Natural killer cell (primary cell): ENCODE results near the gene FHIT. TPM values are rescaled to one million over a fixed set of nuclear protein-coding genes. Genes with fewer than 3 reads are reported as not detected.

Source experiments
- ATAC-seq, 3 donors: fragments of 150-1000 bp in 2 of 3; fragments of 200-7000 bp in 1 of 3; cut with Tn5 transposase; 1 replicate in 1 of 3; 2 replicates in 2 of 3; pipeline ENCODE4 v1.10.0; 2021; ENCODE audit warnings: mild to moderate bottlenecking in 2 of 3, moderate library complexity in 2 of 3
- DNase-seq, 2 donors: peaks; one replicate each; pipeline versions ENCODE4 v3.0.0 to v3.0.0-alpha.2; 2013 to 2021; ENCODE audit warnings: mixed read lengths in 1 of 2
- H3K27ac ChIP-seq: one replicate; pipeline ENCODE4 v1.5.1; 2013; ENCODE audit warnings: mild to moderate bottlenecking, low read length
- H3K27me3 ChIP-seq: one replicate; pipeline ENCODE4 v1.6.1; 2013; ENCODE audit warnings: low read length; ENCODE audit not compliant: control insufficient read depth, insufficient read depth
- H3K36me3 ChIP-seq: one replicate; pipeline ENCODE4 v1.6.1; 2013; ENCODE audit warnings: low read length; ENCODE audit not compliant: control insufficient read depth, insufficient read depth
- H3K4me1 ChIP-seq: one replicate; pipeline ENCODE4 v1.6.1; 2013; ENCODE audit warnings: low read length; ENCODE audit not compliant: control insufficient read depth, insufficient read depth
- H3K4me3 ChIP-seq: one replicate; pipeline ENCODE4 v1.5.1; 2013; ENCODE audit warnings: low read length
- H3K9me3 ChIP-seq: one replicate; pipeline ENCODE4 v1.6.1; 2013; ENCODE audit warnings: low read length; ENCODE audit not compliant: control insufficient read depth, insufficient read depth
- H3K27ac Mint-ChIP-seq, 2 donors: one replicate each; pipeline ENCODE4 v1.8.0; 2022; ENCODE audit warnings: mild to moderate bottlenecking in 2 of 2, mixed read lengths in 2 of 2, moderate library complexity in 1 of 2
- H3K27me3 Mint-ChIP-seq, 2 donors: one replicate each; pipeline ENCODE4 v1.8.0; 2022; ENCODE audit warnings: low read depth in 2 of 2, mixed read lengths in 2 of 2
- H3K36me3 Mint-ChIP-seq: one replicate; pipeline ENCODE4 v1.8.0; 2022; ENCODE audit warnings: mixed read lengths
- H3K4me1 Mint-ChIP-seq, 2 donors: one replicate each; pipeline ENCODE4 v1.8.0; 2022; ENCODE audit warnings: mixed read lengths in 2 of 2
- H3K4me3 Mint-ChIP-seq: one replicate; pipeline ENCODE4 v1.8.0; 2022; ENCODE audit warnings: mild to moderate bottlenecking, moderate library complexity, mixed read lengths
- H3K9me3 Mint-ChIP-seq, 2 donors: one replicate each; pipeline ENCODE4 v1.8.0; 2022; ENCODE audit warnings: mixed read lengths in 2 of 2
- WGBS: methylation state at CpG from one replicate; pipeline ENCODE4 v1.1.7; 2013; ENCODE audit warnings: missing lambda C conversion rate; ENCODE audit not compliant: insufficient coverage; 5-methylcytosine and 5-hydroxymethylcytosine counted together
- intact Hi-C: fragments of 100-400 bp; cut with micrococcal nuclease; formaldehyde crosslinking; loops from one replicate; pipeline ENCODE4 v1.14.2; 2022
- total RNA-seq, 4 donors: library from RNA; stranded (reverse); fragments of 120-200 nt in 1 of 4; gene quantifications; one replicate each; pipeline versions ENCODE4 v1.2.3 to v1.2.4, GENCODE V29; 2013 to 2022
- TF ChIP-seq, protein P1 (sequence below): fragments of 200-600 bp; IDR thresholded peaks from one replicate; pipeline ENCODE4 v1.8.0; 2022; ENCODE audit warnings: antibody characterized with exemption

The FHIT gene
- total RNA-seq, 3 donors from 2014 or later (not counting 1 experiment from before 2014, with no cell fraction given), result 2.7 to 6.1 (median 3.3) TPM

DNA sequence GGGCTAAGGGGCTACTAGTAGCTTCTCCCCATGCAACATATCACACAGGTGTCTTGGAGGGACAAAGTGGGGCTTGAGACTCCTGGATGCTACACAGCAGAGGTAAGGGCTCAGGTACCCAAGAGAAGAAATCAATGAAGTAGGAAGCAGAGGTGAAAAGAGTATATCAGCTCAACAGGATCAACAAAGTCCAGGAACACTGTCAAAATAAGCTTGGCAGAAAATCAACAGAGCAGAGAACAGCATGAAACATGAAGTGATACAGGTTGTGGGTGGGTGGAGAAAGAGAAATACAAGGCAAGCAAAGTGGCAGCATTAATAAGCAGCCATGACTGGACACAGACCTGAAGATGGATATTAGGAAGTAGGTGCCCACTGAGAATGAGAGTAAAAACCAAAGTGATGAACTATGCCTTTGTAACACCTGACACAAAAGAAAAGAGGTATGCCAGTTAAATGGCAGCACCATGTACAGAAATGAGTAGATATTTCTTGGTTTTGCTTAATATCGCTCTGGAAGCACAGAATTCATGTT is 637.4 kb downstream of the FHIT start:
- H3K36me3 Mint-ChIP-seq, result no peaks in the 10 kb centered on the region
- no peaks in the 10 kb centered on the region for H3K36me3 ChIP-seq
- no peaks in the 10 kb centered on the region for H3K9me3 Mint-ChIP-seq
- H3K27me3 Mint-ChIP-seq, result no peaks in the 10 kb centered on the region
- H3K27me3 ChIP-seq, result no peaks in the 10 kb centered on the region
- no peaks in the 10 kb centered on the region for H3K4me1 Mint-ChIP-seq
- intact Hi-C loops, result no loop called here
- no peak overlapping the region for H3K27ac Mint-ChIP-seq
- H3K9me3 ChIP-seq, result no peaks in the 10 kb centered on the region
- no peak for ATAC-seq
- TF ChIP-seq, protein P1, sequence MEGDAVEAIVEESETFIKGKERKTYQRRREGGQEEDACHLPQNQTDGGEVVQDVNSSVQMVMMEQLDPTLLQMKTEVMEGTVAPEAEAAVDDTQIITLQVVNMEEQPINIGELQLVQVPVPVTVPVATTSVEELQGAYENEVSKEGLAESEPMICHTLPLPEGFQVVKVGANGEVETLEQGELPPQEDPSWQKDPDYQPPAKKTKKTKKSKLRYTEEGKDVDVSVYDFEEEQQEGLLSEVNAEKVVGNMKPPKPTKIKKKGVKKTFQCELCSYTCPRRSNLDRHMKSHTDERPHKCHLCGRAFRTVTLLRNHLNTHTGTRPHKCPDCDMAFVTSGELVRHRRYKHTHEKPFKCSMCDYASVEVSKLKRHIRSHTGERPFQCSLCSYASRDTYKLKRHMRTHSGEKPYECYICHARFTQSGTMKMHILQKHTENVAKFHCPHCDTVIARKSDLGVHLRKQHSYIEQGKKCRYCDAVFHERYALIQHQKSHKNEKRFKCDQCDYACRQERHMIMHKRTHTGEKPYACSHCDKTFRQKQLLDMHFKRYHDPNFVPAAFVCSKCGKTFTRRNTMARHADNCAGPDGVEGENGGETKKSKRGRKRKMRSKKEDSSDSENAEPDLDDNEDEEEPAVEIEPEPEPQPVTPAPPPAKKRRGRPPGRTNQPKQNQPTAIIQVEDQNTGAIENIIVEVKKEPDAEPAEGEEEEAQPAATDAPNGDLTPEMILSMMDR, result no peak
- H3K4me3 ChIP-seq, result no peak overlapping the region
- 71% methylated on average over 1 of the region's 1 CpG for WGBS
- DNase-seq, result no peak
- H3K4me3 Mint-ChIP-seq, result no peak overlapping the region
- H3K27ac ChIP-seq, result no peak overlapping the region
- H3K4me1 ChIP-seq, result no peaks in the 10 kb centered on the region

DNA sequence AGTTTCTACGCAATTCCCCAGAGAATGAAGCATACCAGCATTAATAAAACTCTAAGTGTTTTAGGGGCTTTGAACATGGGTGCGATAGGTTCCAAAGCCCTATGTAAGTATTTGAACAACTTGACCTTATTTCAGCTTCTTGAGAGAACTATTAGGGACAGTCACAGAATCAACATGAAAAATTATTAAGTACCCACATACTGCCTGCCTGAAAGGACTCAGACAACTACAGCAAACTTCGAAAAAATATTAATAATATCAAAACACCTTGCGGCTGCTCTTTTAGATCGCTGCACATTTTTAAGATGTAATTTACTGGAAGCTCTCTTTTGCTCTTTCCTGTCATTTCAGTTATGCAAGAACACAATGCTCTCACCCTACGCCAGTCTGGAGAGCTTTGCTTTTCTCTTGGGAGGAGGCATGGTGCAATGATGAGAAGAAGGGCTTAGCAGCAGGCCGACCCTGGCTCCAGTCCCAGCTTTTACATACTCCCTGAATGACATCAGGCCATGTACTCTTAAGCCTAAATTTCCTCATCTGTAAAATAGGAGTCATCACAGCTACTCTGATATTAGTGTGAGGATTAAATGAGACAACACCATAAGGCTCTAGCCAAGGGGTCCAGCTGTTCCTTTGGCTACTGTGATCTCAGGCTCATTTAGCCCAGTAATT is 640.7 kb downstream of the FHIT start:
- TF ChIP-seq, protein P1, result no peak
- no peak overlapping the region for H3K27ac ChIP-seq
- Mint-ChIP-seq H3K27ac (no peak overlapping the region), H3K4me3 (no peak overlapping the region), H3K4me1 (no peaks in the 10 kb centered on the region), H3K9me3 (no peaks in the 10 kb centered on the region), H3K27me3 (no peaks in the 10 kb centered on the region), H3K36me3 (no peaks in the 10 kb centered on the region)
- 97% methylated on average over 5 of the region's 7 CpGs for whole genome bisulfite sequencing
- no peak for DNase-seq
- H3K9me3 ChIP-seq, result no peaks in the 10 kb centered on the region
- no peaks in the 10 kb centered on the region for H3K27me3 ChIP-seq
- no peak overlapping the region for H3K4me3 ChIP-seq
- ATAC-seq, result no peak
- no peaks in the 10 kb centered on the region for H3K36me3 ChIP-seq
- intact Hi-C loops, result no loop called here
- H3K4me1 ChIP-seq, result no peaks in the 10 kb centered on the region

DNA sequence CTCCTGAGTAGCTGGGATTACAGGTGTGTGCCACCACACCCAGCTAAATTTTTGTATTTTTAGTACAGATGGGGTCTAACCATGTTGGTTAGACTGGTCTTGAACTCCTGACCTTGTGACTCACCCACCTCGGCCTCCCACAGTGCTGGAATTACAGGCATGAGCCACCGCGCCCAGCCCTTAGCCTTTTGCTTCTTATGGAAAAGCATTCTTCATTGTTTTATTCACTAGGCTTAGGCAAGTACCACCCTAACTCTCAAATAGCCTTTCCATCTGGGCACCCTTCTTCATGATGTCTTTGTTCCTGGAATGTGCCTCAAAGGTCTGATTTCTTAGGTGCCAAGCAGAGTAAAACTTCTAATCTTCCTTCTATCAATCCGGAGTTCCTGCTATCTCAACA is 641.8 kb downstream of the FHIT start:
- H3K4me1 ChIP-seq, result no peaks in the 10 kb centered on the region
- no peaks in the 10 kb centered on the region for H3K9me3 ChIP-seq
- H3K27me3 Mint-ChIP-seq, result no peaks in the 10 kb centered on the region
- H3K27ac ChIP-seq, result no peak overlapping the region
- H3K36me3 ChIP-seq, result no peaks in the 10 kb centered on the region
- DNase-seq, result no peak
- H3K27me3 ChIP-seq, result no peaks in the 10 kb centered on the region
- H3K27ac Mint-ChIP-seq, result no peak overlapping the region
- no peaks in the 10 kb centered on the region for H3K4me1 Mint-ChIP-seq
- intact Hi-C loops, result no loop called here
- TF ChIP-seq, protein P1, result no peak
- H3K9me3 Mint-ChIP-seq, result no peaks in the 10 kb centered on the region
- ATAC-seq, result no peak
- 93% methylated on average over 3 of the region's 4 CpGs for WGBS
- H3K4me3 ChIP-seq, result no peak overlapping the region
- no peaks in the 10 kb centered on the region for H3K36me3 Mint-ChIP-seq
- H3K4me3 Mint-ChIP-seq, result no peak overlapping the region

DNA sequence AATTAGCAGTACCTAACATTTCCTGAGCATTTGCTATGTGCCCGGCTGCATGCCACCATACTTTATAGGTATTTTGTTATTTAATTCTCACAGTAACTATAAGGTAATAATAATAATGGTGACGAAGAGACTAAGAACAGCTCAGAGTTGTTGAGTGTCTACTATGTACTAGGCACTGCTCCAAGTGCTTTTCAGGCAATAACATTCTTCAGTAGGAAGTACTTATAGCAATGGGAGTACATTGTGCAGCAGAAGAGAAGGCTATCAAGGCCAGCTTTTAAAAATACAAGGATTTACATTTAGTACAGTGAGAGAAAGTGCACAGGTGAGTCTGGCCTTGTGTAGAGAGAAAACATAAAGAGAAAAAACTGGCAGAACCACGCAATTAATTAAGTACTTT is 647.4 kb downstream of the FHIT start:
- WGBS, result 70% methylated on average over 2 of the region's 3 CpGs
- Histone ChIP-seq H3K9me3 (no peaks in the 10 kb centered on the region), H3K36me3 (no peaks in the 10 kb centered on the region), H3K27ac (no peak overlapping the region), H3K4me1 (no peaks in the 10 kb centered on the region), H3K27me3 (no peaks in the 10 kb centered on the region), H3K4me3 (no peak overlapping the region)
- intact Hi-C loops, result no loop called here
- Mint-ChIP-seq H3K4me1 (no peaks in the 10 kb centered on the region), H3K27me3 (peaks cover 0 to 2% of the 10 kb centered on the region in 2 donors), H3K4me3 (no peak overlapping the region), H3K9me3 (no peaks in the 10 kb centered on the region), H3K27ac (no peak overlapping the region), H3K36me3 (no peaks in the 10 kb centered on the region)
- ATAC-seq (no peak), DNase-seq (no peak)
- TF ChIP-seq, protein P1, result no peak
